Osteocyte (in vitro differentiated cells): ENCODE data around the gene LETM1. TPM values are rescaled to one million over a fixed set of nuclear protein-coding genes. Genes with fewer than 3 reads are reported as not detected.

Experiments
- DNase-seq: peaks from one replicate; pipeline ENCODE4 v3.0.0; 2021; ENCODE audit warnings: mixed read lengths; ENCODE audit not compliant: unreplicated experiment; ENCODE audit errors: extremely low spot score
- H3K27ac Mint-ChIP-seq: one replicate; pipeline ENCODE4 v1.8.0; 2021; ENCODE audit warnings: mild to moderate bottlenecking, mixed read lengths; ENCODE audit not compliant: unreplicated experiment
- H3K27me3 Mint-ChIP-seq: one replicate; pipeline ENCODE4 v1.8.0; 2021; ENCODE audit warnings: mixed read lengths; ENCODE audit not compliant: unreplicated experiment
- H3K36me3 Mint-ChIP-seq: one replicate; pipeline ENCODE4 v1.8.0; 2021; ENCODE audit warnings: mixed read lengths; ENCODE audit not compliant: unreplicated experiment
- H3K4me1 Mint-ChIP-seq: one replicate; pipeline ENCODE4 v1.8.0; 2021; ENCODE audit warnings: mixed read lengths; ENCODE audit not compliant: unreplicated experiment
- H3K4me3 Mint-ChIP-seq: one replicate; pipeline ENCODE4 v1.8.0; 2021; ENCODE audit warnings: mild to moderate bottlenecking, moderate library complexity, mixed read lengths; ENCODE audit not compliant: unreplicated experiment
- H3K9me3 Mint-ChIP-seq: one replicate; pipeline ENCODE4 v1.8.0; 2021; ENCODE audit warnings: mixed read lengths; ENCODE audit not compliant: unreplicated experiment
- CTCF ChIP-seq: fragments of 200-600 bp; sonication (generic); IDR thresholded peaks from 2 replicates; pipeline ENCODE4 v1.5.0; 2021; ENCODE audit warnings: antibody characterized with exemption, mild to moderate bottlenecking, moderate library complexity
- total RNA-seq: library from RNA; stranded (reverse); gene quantifications from 2 replicates; pipeline ENCODE4 v1.2.1, GENCODE V29; 2021

Gene LETM1
- total RNA-seq, 1 donor from 2014 or later, result 48.2 TPM

GRCh38 chr4:1792158-1792831 lies 63.7 kb downstream of the LETM1 start:
- H3K27me3 Mint-ChIP-seq, result no peaks in the 10 kb centered on the region
- no peaks in the 10 kb centered on the region for H3K9me3 Mint-ChIP-seq
- H3K4me1 Mint-ChIP-seq, result peaks cover 12% of the 10 kb centered on the region
- H3K4me3 Mint-ChIP-seq, result peak overlapping the region; percentile 10
- no peak for DNase-seq
- no peak for TF ChIP-seq CTCF
- no peak overlapping the region for H3K27ac Mint-ChIP-seq
- H3K36me3 Mint-ChIP-seq, result no peaks in the 10 kb centered on the region

GRCh38 chr4:1790005-1790404 lies 66.0 kb downstream of the LETM1 start:
- TF ChIP-seq CTCF, result no peak

GRCh38 chr4:1789552-1789951 lies 66.4 kb downstream of the LETM1 start:
- TF ChIP-seq CTCF, result no peak
- Mint-ChIP-seq H3K36me3 (no peaks in the 10 kb centered on the region), H3K4me1 (peaks cover 12% of the 10 kb centered on the region), H3K4me3 (no peak overlapping the region), H3K27ac (no peak overlapping the region), H3K27me3 (no peaks in the 10 kb centered on the region), H3K9me3 (no peaks in the 10 kb centered on the region)
- DNase-seq, result no peak

More at GRCh38 chr4:1790005-1790404, 66.0 kb downstream of the LETM1 start:
- no peak overlapping the region for H3K4me3 Mint-ChIP-seq
- no peaks in the 10 kb centered on the region for H3K36me3 Mint-ChIP-seq
- no peaks in the 10 kb centered on the region for H3K27me3 Mint-ChIP-seq
- H3K9me3 Mint-ChIP-seq, result no peaks in the 10 kb centered on the region
- H3K27ac Mint-ChIP-seq, result no peak overlapping the region
- peaks cover 12% of the 10 kb centered on the region for H3K4me1 Mint-ChIP-seq
- DNase-seq, result no peak

GRCh38 chr4:1788254-1788973 lies 67.5 kb downstream of the LETM1 start:
- no peaks in the 10 kb centered on the region for H3K27me3 Mint-ChIP-seq
- no peaks in the 10 kb centered on the region for H3K9me3 Mint-ChIP-seq
- peak overlapping the region; percentile 38 for H3K27ac Mint-ChIP-seq
- no peak for DNase-seq
- H3K4me3 Mint-ChIP-seq, result no peak overlapping the region
- TF ChIP-seq CTCF, result no peak
- no peaks in the 10 kb centered on the region for H3K36me3 Mint-ChIP-seq
- H3K4me1 Mint-ChIP-seq, result peaks cover 12% of the 10 kb centered on the region

- no peak overlapping the region for H3K4me3 Mint-ChIP-seq
- DNase-seq, result no peak
- peak overlapping the region; percentile 38 for H3K27ac Mint-ChIP-seq
- no peak for TF ChIP-seq CTCF
- no peaks in the 10 kb centered on the region for H3K9me3 Mint-ChIP-seq
- no peaks in the 10 kb centered on the region for H3K36me3 Mint-ChIP-seq
- peaks cover 12% of the 10 kb centered on the region for H3K4me1 Mint-ChIP-seq
- no peaks in the 10 kb centered on the region for H3K27me3 Mint-ChIP-seq
Observed at GRCh38 chr4:1787411-1788077, 68.4 kb downstream of the LETM1 start.
